HepG2 (cell line): Measurements from ENCODE around the gene RNF149. TPM values are rescaled to one million over a fixed set of nuclear protein-coding genes. Genes with fewer than 3 reads are reported as not detected.

Experiments
- GATAD1 ChIP-seq: IDR thresholded peaks from 2 replicates; pipeline ENCODE4 v1.6.1; 2016; ENCODE audit warnings: missing genetic modification reagents, missing compliant biosample characterization
- HNRNPUL1 ChIP-seq: fragments of 200-400 bp; formaldehyde crosslinking; IDR thresholded peaks from 2 replicates; pipeline ENCODE4 v1.6.1; 2017; ENCODE audit warnings: low read depth, mild to moderate bottlenecking, low read length, moderate library complexity
- MEIS1 ChIP-seq: sonication (generic); formaldehyde crosslinking; IDR thresholded peaks from 2 replicates; pipeline ENCODE4 v1.9.0; 2021; ENCODE audit warnings: mild to moderate bottlenecking, missing genetic modification reagents, moderate library complexity, borderline replicate concordance
- MLLT10 ChIP-seq: sonication (generic); formaldehyde crosslinking; IDR thresholded peaks from 2 replicates; pipeline ENCODE4 v1.4.0; 2020; ENCODE audit warnings: missing genetic modification reagents
- TCF7 ChIP-seq: sonication (generic); IDR thresholded peaks from 2 replicates; pipeline ENCODE4 v1.6.1; 2016; ENCODE audit warnings: antibody characterized with exemption, low read depth
- ZFY ChIP-seq: sonication (generic); formaldehyde crosslinking; IDR thresholded peaks from 2 replicates; pipeline ENCODE4 v1.4.0; 2020; ENCODE audit warnings: missing genetic modification reagents
- ZNF407 ChIP-seq: sonication (generic); formaldehyde crosslinking; IDR thresholded peaks from one replicate; pipeline ENCODE4 v1.5.1; 2020; ENCODE audit warnings: mild to moderate bottlenecking, missing genetic modification reagents; ENCODE audit errors: not compliant biosample characterization
- ZNF432 ChIP-seq: sonication (generic); formaldehyde crosslinking; IDR thresholded peaks from 2 replicates; pipeline ENCODE4 v1.5.0; 2020; ENCODE audit warnings: missing genetic modification reagents, mild to moderate bottlenecking, borderline replicate concordance
- ZNF569 ChIP-seq: sonication (generic); formaldehyde crosslinking; IDR thresholded peaks from 2 replicates; pipeline ENCODE4 v1.5.0; 2020; ENCODE audit warnings: mild to moderate bottlenecking, missing genetic modification reagents, moderate library complexity, borderline replicate concordance
- ZNF605 ChIP-seq: sonication (generic); formaldehyde crosslinking; IDR thresholded peaks from 2 replicates; pipeline ENCODE4 v1.8.0; 2022; ENCODE audit warnings: mild to moderate bottlenecking, missing genetic modification reagents
- ZNF614 ChIP-seq: IDR thresholded peaks from 2 replicates; pipeline ENCODE4 v1.6.1; 2018; ENCODE audit warnings: missing biosample characterization, missing genetic modification reagents, inconsistent platforms, borderline replicate concordance
- polyA plus RNA-seq, 8 experiments: library from polyadenylated mRNA; depleted of rRNA in 3 of 8; stranded (reverse) in 7 of 8; unstranded in 1 of 8; fragments of >200 nt; fragmentation: Illumina TruSeq in 4 of 8; extraction: Trizol in 4 of 8; gene quantifications; 2 replicates each; pipeline versions ENCODE4 v1.2.1 to v1.2.3, GENCODE V29; 2011 to 2016; ENCODE audit warnings: low read depth in 4 of 8, missing spikeins in 1 of 8, mixed read lengths in 1 of 8; ENCODE audit not compliant: insufficient read depth in 1 of 8
- total RNA-seq, 5 experiments: library from RNA; depleted of rRNA; stranded (reverse); fragments of >200 nt; fragmentation: Illumina TruSeq; extraction: Trizol; gene quantifications; 2 replicates each; pipeline ENCODE4 v1.2.3, GENCODE V29; 2016; ENCODE audit warnings: low read depth in 1 of 5
- TF ChIP-seq, protein P1 (sequence below): sonication (generic); formaldehyde crosslinking; conservative IDR thresholded peaks from 2 replicates; pipeline ENCODE4 v1.4.0; 2020; ENCODE audit warnings: missing genetic modification reagents
- TF ChIP-seq, protein P2 (sequence below), 2 experiments: IDR thresholded peaks; 2 replicates each; pipeline ENCODE4 v1.6.1; 2011 to 2012; ENCODE audit warnings: low read length in 2 of 2, borderline replicate concordance in 1 of 2, low read depth in 1 of 2, mild to moderate bottlenecking in 1 of 2, moderate library complexity in 1 of 2
- TF ChIP-seq, protein P3 (sequence below): sonication (generic); formaldehyde crosslinking; IDR thresholded peaks from 2 replicates; pipeline ENCODE4 v1.4.0; 2020; ENCODE audit warnings: missing genetic modification reagents

RNF149 gene
- total and polyA plus RNA-seq, 2 of the 13 experiments (the other 11 are each of a cell fraction or from before 2014, with no cell fraction given) = 87.6 to 109 TPM

GRCh38 chr2:101332885-101333766 is 24.6 kb upstream of the RNF149 start (continued):
- TF ChIP-seq ZNF407 (CRISPR knock-in tag) = no peak
- TF ChIP-seq, protein P1, sequence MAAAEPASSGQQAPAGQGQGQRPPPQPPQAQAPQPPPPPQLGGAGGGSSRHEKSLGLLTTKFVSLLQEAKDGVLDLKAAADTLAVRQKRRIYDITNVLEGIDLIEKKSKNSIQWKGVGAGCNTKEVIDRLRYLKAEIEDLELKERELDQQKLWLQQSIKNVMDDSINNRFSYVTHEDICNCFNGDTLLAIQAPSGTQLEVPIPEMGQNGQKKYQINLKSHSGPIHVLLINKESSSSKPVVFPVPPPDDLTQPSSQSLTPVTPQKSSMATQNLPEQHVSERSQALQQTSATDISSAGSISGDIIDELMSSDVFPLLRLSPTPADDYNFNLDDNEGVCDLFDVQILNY (CRISPR knock-in tag) = no peak
- TF ChIP-seq, protein P2, sequence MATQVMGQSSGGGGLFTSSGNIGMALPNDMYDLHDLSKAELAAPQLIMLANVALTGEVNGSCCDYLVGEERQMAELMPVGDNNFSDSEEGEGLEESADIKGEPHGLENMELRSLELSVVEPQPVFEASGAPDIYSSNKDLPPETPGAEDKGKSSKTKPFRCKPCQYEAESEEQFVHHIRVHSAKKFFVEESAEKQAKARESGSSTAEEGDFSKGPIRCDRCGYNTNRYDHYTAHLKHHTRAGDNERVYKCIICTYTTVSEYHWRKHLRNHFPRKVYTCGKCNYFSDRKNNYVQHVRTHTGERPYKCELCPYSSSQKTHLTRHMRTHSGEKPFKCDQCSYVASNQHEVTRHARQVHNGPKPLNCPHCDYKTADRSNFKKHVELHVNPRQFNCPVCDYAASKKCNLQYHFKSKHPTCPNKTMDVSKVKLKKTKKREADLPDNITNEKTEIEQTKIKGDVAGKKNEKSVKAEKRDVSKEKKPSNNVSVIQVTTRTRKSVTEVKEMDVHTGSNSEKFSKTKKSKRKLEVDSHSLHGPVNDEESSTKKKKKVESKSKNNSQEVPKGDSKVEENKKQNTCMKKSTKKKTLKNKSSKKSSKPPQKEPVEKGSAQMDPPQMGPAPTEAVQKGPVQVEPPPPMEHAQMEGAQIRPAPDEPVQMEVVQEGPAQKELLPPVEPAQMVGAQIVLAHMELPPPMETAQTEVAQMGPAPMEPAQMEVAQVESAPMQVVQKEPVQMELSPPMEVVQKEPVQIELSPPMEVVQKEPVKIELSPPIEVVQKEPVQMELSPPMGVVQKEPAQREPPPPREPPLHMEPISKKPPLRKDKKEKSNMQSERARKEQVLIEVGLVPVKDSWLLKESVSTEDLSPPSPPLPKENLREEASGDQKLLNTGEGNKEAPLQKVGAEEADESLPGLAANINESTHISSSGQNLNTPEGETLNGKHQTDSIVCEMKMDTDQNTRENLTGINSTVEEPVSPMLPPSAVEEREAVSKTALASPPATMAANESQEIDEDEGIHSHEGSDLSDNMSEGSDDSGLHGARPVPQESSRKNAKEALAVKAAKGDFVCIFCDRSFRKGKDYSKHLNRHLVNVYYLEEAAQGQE (IDR thresholded peaks at IDR 0.05; ENCODE audit: borderline replicate concordance in 1 of 2, low read depth in 1 of 2, low read length in 2 of 2) = no peak
- no peak for TF ChIP-seq ZNF569 (CRISPR knock-in tag)
- no peak for TF ChIP-seq ZNF605 (CRISPR knock-in tag)
- TF ChIP-seq HNRNPUL1 = no peak
- no peak for TF ChIP-seq MLLT10 (CRISPR knock-in tag)
- TF ChIP-seq TCF7 = peak; percentile 98
- no peak for TF ChIP-seq MEIS1 (CRISPR knock-in tag)
- TF ChIP-seq GATAD1 (CRISPR knock-in tag) = no peak
- TF ChIP-seq ZFY = no peak
- TF ChIP-seq, protein P3, sequence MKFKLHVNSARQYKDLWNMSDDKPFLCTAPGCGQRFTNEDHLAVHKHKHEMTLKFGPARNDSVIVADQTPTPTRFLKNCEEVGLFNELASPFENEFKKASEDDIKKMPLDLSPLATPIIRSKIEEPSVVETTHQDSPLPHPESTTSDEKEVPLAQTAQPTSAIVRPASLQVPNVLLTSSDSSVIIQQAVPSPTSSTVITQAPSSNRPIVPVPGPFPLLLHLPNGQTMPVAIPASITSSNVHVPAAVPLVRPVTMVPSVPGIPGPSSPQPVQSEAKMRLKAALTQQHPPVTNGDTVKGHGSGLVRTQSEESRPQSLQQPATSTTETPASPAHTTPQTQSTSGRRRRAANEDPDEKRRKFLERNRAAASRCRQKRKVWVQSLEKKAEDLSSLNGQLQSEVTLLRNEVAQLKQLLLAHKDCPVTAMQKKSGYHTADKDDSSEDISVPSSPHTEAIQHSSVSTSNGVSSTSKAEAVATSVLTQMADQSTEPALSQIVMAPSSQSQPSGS (CRISPR knock-in tag) = peak; percentile 28; the same call in 1 of the 2 replicates
- no peak for TF ChIP-seq ZNF432 (CRISPR knock-in tag)
- TF ChIP-seq ZNF614 = peak; percentile 69; the same call in 1 of the 2 replicates
